CD4-positive, CD25-positive, alpha-beta regulatory T cell (primary cell): Measurements from ENCODE around the gene ANXA4. TPM values are rescaled to one million over a fixed set of nuclear protein-coding genes. Genes with fewer than 3 reads are reported as not detected.
"Not testable (repeated sequence)": the region's sequence is repeated elsewhere in the genome, so short reads cannot be mapped to it uniquely, and the experiment has no call there.

Experiments
- ATAC-seq, 2 donors: fragments of 150-1000 bp; cut with Tn5 transposase; one replicate each; pipeline ENCODE4 v1.10.0; 2021; ENCODE audit warnings: low read depth in 2 of 2, moderate number of reproducible peaks in 2 of 2, moderate library complexity in 1 of 2
- DNase-seq, 3 donors: peaks; one replicate each; pipeline versions ENCODE4 v3.0.0 to v3.0.0-alpha.2; 2012 to 2022; ENCODE audit warnings: mixed read lengths in 1 of 3
- H3K27ac ChIP-seq: one replicate; pipeline ENCODE4 v1.7.0; 2013; ENCODE audit warnings: mild to moderate bottlenecking, low read length; ENCODE audit not compliant: insufficient read depth, poor library complexity, severe bottlenecking
- H3K27me3 ChIP-seq: one replicate; pipeline ENCODE4 v1.7.0; 2013; ENCODE audit warnings: low read length; ENCODE audit not compliant: control insufficient read depth, insufficient read depth
- H3K36me3 ChIP-seq: one replicate; pipeline ENCODE4 v1.7.0; 2013; ENCODE audit warnings: mild to moderate bottlenecking, low read length, moderate library complexity; ENCODE audit not compliant: control insufficient read depth, insufficient read depth
- H3K4me1 ChIP-seq: 2 replicates; pipeline ENCODE4 v1.7.0; 2013; ENCODE audit warnings: mild to moderate bottlenecking, low read length; ENCODE audit not compliant: insufficient read depth, control insufficient read depth, poor library complexity, severe bottlenecking
- H3K4me3 ChIP-seq: one replicate; pipeline ENCODE4 v1.7.0; 2013; ENCODE audit warnings: low read depth, mild to moderate bottlenecking, low read length, moderate library complexity
- H3K9me3 ChIP-seq, 2 experiments: 1 replicate in 1 of 2; 2 replicates in 1 of 2; pipeline ENCODE4 v1.7.0; 2013; ENCODE audit warnings: low read length in 2 of 2, mild to moderate bottlenecking in 1 of 2, moderate library complexity in 1 of 2; ENCODE audit not compliant: control insufficient read depth in 2 of 2
- H3K27ac Mint-ChIP-seq, 3 donors: one replicate each; pipeline ENCODE4 v1.8.0; 2020 to 2022; ENCODE audit warnings: mild to moderate bottlenecking in 3 of 3, mixed read lengths in 3 of 3, moderate library complexity in 2 of 3
- H3K27me3 Mint-ChIP-seq: one replicate; pipeline ENCODE4 v1.8.0; 2022; ENCODE audit warnings: mild to moderate bottlenecking, mixed read lengths
- H3K36me3 Mint-ChIP-seq: one replicate; pipeline ENCODE4 v1.8.0; 2020; ENCODE audit warnings: mixed read lengths
- H3K4me1 Mint-ChIP-seq, 4 donors: one replicate each; pipeline ENCODE4 v1.8.0; 2020 to 2022; ENCODE audit warnings: mixed read lengths in 4 of 4, mild to moderate bottlenecking in 1 of 4
- H3K4me3 Mint-ChIP-seq, 4 donors: one replicate each; pipeline ENCODE4 v1.8.0; 2020 to 2022; ENCODE audit warnings: mild to moderate bottlenecking in 4 of 4, mixed read lengths in 4 of 4, moderate library complexity in 3 of 4
- H3K9me3 Mint-ChIP-seq, 7 donors: one replicate each; pipeline ENCODE4 v1.8.0; 2020 to 2022; ENCODE audit warnings: mixed read lengths in 7 of 7, mild to moderate bottlenecking in 3 of 7, moderate library complexity in 2 of 7
- polyA plus RNA-seq, 4 donors: library from polyadenylated mRNA; unstranded; fragments of 300-500 nt; fragmentation: Illumina TruSeq; gene quantifications; one replicate each; pipeline ENCODE4 v1.2.3, GENCODE V29; 2021
- total RNA-seq: library from RNA; stranded (reverse); gene quantifications from one replicate; pipeline ENCODE4 v1.2.3, GENCODE V29; 2022

Gene ANXA4
- total and polyA plus RNA-seq, 5 donors from 2014 or later = 16.5 to 36.8 (median 22.2) TPM

DNA sequence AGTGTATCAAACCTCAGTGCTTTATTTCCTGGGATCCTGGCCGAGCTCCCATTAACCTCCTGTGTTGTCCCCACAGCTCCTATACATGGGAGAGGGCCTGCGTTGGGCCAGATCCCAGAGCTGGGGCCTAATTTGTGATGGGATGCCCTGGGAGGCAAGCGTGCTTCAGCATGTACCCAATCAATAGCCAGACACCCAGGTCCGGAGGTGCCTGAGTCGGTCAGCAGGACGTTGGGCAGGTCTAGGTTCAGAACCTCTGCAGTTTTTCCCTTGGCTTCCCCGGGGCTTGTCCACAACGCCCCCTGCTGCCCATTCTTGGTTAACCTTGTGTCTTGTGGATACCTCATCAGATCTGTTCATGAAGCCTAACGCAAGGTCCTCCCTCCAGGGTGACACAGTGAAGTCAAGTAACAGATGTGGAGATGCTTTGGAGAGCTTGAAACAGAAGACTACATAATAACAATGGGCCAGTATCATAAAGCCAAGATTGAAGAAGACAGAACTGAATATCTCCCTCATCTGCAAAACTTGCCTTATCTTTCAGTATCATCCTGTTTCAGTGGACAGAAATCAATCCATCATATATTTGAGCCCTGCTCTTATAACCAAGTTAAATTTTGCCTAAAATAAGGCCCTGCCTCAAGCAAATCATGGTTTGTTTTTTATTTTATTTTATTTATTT is 27.3 kb upstream of the ANXA4 start:
- Mint-ChIP-seq H3K27ac (peak overlapping the region in 1 of 3 donors; percentile 39), H3K4me1 (peaks cover 0 to 21% (median 9%) of the 10 kb centered on the region in 4 donors)
- H3K36me3 ChIP-seq, H3K36me3 Mint-ChIP-seq, H3K4me3 Mint-ChIP-seq, H3K9me3 Mint-ChIP-seq, H3K27me3 Mint-ChIP-seq, H3K9me3 ChIP-seq, H3K27me3 ChIP-seq, H3K4me3 ChIP-seq, H3K27ac ChIP-seq: not testable (repeated sequence)
- ATAC-seq (peak; percentile 91 to 93), DNase-seq (peak; percentile 72 to 89 (median 83))
- peaks cover 11% of the 10 kb centered on the region for H3K4me1 ChIP-seq

DNA sequence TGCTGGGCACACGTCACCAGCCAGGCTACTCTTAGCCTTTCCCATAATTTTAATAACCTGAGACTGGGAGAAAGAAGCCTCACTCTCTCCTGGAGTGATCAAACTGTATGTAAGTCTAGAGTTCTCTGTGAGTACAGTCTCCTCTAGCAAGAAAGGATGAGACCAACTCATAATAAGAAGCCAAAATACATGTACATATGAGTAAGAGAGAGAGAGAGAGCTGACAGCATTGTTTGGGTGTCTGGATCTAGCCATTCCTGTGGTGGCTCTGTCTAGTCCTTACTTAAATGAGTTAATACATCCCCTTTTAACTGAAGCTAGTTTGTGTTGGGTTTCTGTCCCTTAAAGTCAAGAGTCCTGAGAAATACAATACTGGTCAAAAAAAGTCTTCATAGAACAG is 26.0 kb upstream of the ANXA4 start:
- Mint-ChIP-seq H3K27me3 (no peaks in the 10 kb centered on the region), H3K36me3 (peaks cover 4% of the 10 kb centered on the region), H3K4me1 (peaks cover 0 to 21% (median 9%) of the 10 kb centered on the region in 4 donors), H3K4me3 (no peak overlapping the region), H3K9me3 (peaks cover 0 to 1% (median 0%) of the 10 kb centered on the region in 7 donors), H3K27ac (peak overlapping the region in 2 of 3 donors; percentile 66 to 67)
- Histone ChIP-seq H3K27me3 (no peaks in the 10 kb centered on the region), H3K4me3 (no peak overlapping the region), H3K36me3 (no peaks in the 10 kb centered on the region), H3K27ac (no peak overlapping the region), H3K9me3 (no peaks in the 10 kb centered on the region), H3K4me1 (peaks cover 11% of the 10 kb centered on the region)
- no peak for ATAC-seq
- DNase-seq = no peak

DNA sequence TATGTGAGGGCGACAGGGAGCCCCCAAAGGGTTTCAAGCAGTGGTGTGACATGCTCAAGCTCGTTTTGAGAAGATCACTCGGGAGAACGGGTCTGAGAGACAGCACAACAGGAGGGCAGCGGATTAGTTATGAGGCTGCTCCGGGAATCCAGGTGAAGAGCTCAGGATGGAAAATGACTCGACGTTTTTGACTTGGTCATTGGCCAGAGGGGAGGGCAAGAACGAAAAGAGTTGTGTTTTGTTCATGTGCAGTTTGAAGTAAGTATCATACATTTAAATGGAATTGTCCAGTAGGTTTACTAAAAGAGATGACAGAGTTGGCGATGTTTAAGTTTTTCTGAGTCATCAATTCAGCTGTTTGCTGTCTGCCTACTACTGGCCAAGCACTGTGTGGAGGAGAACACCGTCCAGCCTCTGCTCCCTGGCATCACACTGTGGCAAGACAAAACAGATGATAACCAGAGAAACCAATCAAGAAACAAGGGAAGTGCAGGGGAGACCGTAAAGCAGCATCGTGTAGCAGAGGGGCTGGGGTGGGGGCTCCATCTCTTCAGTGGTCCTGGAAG is 25.3 kb upstream of the ANXA4 start:
- H3K36me3 Mint-ChIP-seq = peaks cover under 1% of the 10 kb centered on the region
- Histone ChIP-seq H3K27me3 (no peaks in the 10 kb centered on the region), H3K4me1 (peaks cover 11% of the 10 kb centered on the region), H3K36me3 (no peaks in the 10 kb centered on the region), H3K27ac (no peak overlapping the region), H3K4me3 (no peak overlapping the region), H3K9me3 (no peaks in the 10 kb centered on the region)
- DNase-seq (no peak), ATAC-seq (no peak)
- H3K4me1 Mint-ChIP-seq = peaks cover 0 to 17% (median 9%) of the 10 kb centered on the region in 4 donors
- H3K9me3 Mint-ChIP-seq = peaks cover 0 to 1% (median 0%) of the 10 kb centered on the region in 7 donors
- no peak overlapping the region for H3K27ac Mint-ChIP-seq
- H3K4me3 Mint-ChIP-seq = no peak overlapping the region
- H3K27me3 Mint-ChIP-seq = no peaks in the 10 kb centered on the region

DNA sequence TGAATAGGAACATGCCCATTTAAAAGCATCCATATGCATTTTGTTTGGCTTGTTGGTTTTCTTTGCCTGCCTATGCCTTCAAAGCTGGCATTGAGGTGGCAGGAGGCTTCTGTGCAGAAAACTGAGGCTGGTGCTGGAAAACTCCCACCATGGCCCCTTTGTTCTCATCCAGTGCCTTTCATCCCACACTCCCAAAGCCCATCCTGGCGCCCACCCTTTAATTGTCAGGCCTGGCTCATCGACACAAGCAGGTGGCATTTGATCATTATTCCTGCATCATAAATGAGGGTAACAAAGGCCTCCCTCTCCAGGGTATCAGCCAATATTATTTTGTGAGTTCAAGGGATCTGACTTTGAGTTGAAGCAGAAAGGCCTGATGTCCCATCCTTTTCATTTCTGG is 24.7 kb upstream of the ANXA4 start:
- H3K36me3 ChIP-seq = no peaks in the 10 kb centered on the region
- H3K4me1 ChIP-seq = peaks cover 11% of the 10 kb centered on the region
- Mint-ChIP-seq H3K36me3 (no peaks in the 10 kb centered on the region), H3K9me3 (peaks cover 0 to 1% (median 0%) of the 10 kb centered on the region in 7 donors), H3K4me3 (no peak overlapping the region), H3K4me1 (peaks cover 0 to 16% (median 9%) of the 10 kb centered on the region in 4 donors), H3K27me3 (no peaks in the 10 kb centered on the region), H3K27ac (no peak overlapping the region)
- DNase-seq (no peak), ATAC-seq (no peak)
- H3K27ac ChIP-seq = no peak overlapping the region
- H3K4me3 ChIP-seq = no peak overlapping the region
- no peaks in the 10 kb centered on the region for H3K27me3 ChIP-seq
- H3K9me3 ChIP-seq = no peaks in the 10 kb centered on the region

DNA sequence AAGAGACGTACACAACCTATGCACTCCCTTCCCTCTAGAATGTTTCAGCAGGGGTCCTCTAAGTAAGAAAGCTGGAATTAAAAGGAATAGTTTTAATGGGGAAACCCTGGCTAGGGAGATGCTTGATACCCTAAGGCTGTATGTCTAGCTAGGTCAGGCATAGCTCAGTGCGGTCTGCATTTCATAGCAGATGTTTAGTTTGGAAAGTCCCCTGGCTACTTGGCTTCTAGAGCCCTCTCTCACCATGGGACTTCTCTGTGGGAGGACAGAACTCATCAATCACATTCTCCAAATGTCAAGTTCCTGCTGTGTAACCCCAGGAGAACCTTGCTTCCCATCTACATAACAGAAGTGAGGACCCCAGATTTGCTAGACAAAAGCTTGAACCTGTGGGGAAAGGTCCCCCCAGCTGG is 24.1 kb upstream of the ANXA4 start:
- Histone ChIP-seq H3K9me3 (no peaks in the 10 kb centered on the region), H3K27ac (no peak overlapping the region), H3K4me3 (no peak overlapping the region), H3K36me3 (no peaks in the 10 kb centered on the region), H3K4me1 (peaks cover 11% of the 10 kb centered on the region), H3K27me3 (no peaks in the 10 kb centered on the region)
- Mint-ChIP-seq H3K9me3 (peaks cover 0 to 1% (median 0%) of the 10 kb centered on the region in 7 donors), H3K36me3 (no peaks in the 10 kb centered on the region), H3K4me1 (peaks cover 0 to 16% (median 9%) of the 10 kb centered on the region in 4 donors), H3K4me3 (no peak overlapping the region), H3K27me3 (peaks cover 5% of the 10 kb centered on the region), H3K27ac (no peak overlapping the region)
- DNase-seq (no peak), ATAC-seq (no peak)

DNA sequence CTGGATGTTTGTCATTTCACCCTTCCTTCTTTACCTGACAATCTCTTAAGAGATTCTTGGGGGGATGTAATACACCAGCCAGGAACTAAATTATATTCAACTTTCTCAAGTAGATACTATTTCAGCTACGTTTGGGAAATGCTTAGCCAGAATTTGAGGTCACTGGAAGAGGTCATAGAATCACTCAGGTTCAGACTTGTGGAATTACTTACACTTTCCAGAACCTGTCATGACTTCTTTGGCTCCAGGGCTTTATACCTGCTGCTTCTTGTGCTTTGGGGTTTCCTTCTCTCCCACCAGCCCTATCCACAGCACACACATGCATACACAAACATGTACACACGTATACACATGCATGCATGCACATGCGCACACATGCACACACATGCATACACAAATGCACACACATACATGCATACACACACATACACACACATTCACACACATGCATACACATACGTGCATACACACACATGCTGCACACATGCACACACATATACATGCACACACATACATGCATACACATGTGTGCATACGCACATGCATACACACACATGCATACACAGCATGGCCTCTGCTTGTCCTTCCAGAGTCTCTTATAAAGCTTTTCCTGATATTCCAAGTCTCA is 23.5 kb upstream of the ANXA4 start:
- Mint-ChIP-seq H3K4me1 (peaks cover 0 to 11% (median 8%) of the 10 kb centered on the region in 4 donors), H3K27ac (no peak overlapping the region)

DNA sequence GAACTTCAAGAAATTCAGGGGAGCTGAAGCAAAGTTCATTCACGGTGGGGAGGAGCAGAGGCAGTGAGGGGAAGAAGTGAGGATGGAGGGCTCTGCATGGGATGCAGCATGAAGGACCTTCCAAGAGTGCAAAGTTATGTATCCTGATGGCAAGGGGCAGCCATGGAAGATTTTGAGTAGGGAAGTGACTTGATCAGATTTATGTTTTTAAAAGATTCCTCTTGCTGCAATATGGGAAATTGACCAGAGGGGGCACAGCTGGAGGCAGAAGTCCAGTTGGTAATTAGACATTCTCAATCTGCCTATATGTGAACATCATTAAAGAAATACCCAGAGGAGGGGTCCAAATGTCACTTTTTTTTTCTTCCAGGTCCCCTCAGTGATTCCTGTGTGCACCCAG is 21.5 kb upstream of the ANXA4 start:
- Mint-ChIP-seq H3K9me3 (no peaks in the 10 kb centered on the region), H3K4me1 (peaks cover 0 to 7% (median 3%) of the 10 kb centered on the region in 4 donors), H3K27me3 (peaks cover 5% of the 10 kb centered on the region), H3K4me3 (no peak overlapping the region), H3K36me3 (no peaks in the 10 kb centered on the region), H3K27ac (no peak overlapping the region)
- no peaks in the 10 kb centered on the region for H3K27me3 ChIP-seq
- DNase-seq = no peak
- H3K27ac ChIP-seq = no peak overlapping the region
- no peak overlapping the region for H3K4me3 ChIP-seq
- ATAC-seq = no peak
- H3K9me3 ChIP-seq = no peaks in the 10 kb centered on the region
- no peaks in the 10 kb centered on the region for H3K36me3 ChIP-seq
- H3K4me1 ChIP-seq = peaks cover 7% of the 10 kb centered on the region

More for the DNA sequence above, 23.5 kb upstream of the ANXA4 start:
- H3K36me3 ChIP-seq = no peaks in the 10 kb centered on the region
- Mint-ChIP-seq H3K9me3 (peaks cover 0 to 1% (median 0%) of the 10 kb centered on the region in 7 donors), H3K4me3 (no peak overlapping the region), H3K36me3 (no peaks in the 10 kb centered on the region), H3K27me3 (peaks cover 5% of the 10 kb centered on the region)
- no peak for ATAC-seq
- H3K27me3 ChIP-seq = no peaks in the 10 kb centered on the region
- H3K4me1 ChIP-seq = peaks cover 11% of the 10 kb centered on the region
- no peak for DNase-seq
- H3K4me3 ChIP-seq = no peak overlapping the region
- H3K27ac ChIP-seq = no peak overlapping the region
- no peaks in the 10 kb centered on the region for H3K9me3 ChIP-seq
